Esophagus muscularis mucosa (tissue), 4 donors: ENCODE measurements around the gene MMS19. TPM values are rescaled to one million over a fixed set of nuclear protein-coding genes. Genes with fewer than 3 reads are reported as not detected.
A peak's percentile ranks its signal among the peaks of the same experiment; 100 is the strongest.

Experiments used
- DNase-seq: peaks from one replicate; pipeline ENCODE4 v3.0.0-alpha.2; 2017; ENCODE audit errors: extremely low spot score
- H3K27ac ChIP-seq, 4 donors: fragments of 200-600 bp; sonication (generic); replicated peaks in 1 of 4; 1 replicate in 3 of 4; 2 replicates in 1 of 4; pipeline ENCODE4 v1.5.1; 2016 to 2019; ENCODE audit warnings: mild to moderate bottlenecking in 1 of 4
- H3K27me3 ChIP-seq, 4 donors: fragments of 200-600 bp; sonication (generic); one replicate each; pipeline versions ENCODE4 v1.5.1 to v1.6.0; 2016 to 2019
- H3K36me3 ChIP-seq, 4 donors: fragments of 200-600 bp; sonication (generic); one replicate each; pipeline ENCODE4 v1.5.1; 2016 to 2019
- H3K4me1 ChIP-seq, 4 donors: fragments of 200-600 bp; sonication (generic); one replicate each; pipeline ENCODE4 v1.5.1; 2016 to 2019
- H3K4me3 ChIP-seq, 4 donors: fragments of 200-600 bp; sonication (generic); 1 replicate in 2 of 4; 2 replicates in 2 of 4; pipeline ENCODE4 v1.5.1; 2016 to 2019; ENCODE audit warnings: mild to moderate bottlenecking in 4 of 4, moderate library complexity in 1 of 4
- H3K9me3 ChIP-seq, 4 donors: fragments of 200-600 bp; sonication (generic); 1 replicate in 3 of 4; 2 replicates in 1 of 4; pipeline ENCODE4 v1.5.1; 2016 to 2019
- CTCF ChIP-seq, 3 experiments: fragments of 200-600 bp in 2 of 3; fragments of 450-650 bp in 1 of 3; sonication (generic) in 2 of 3; IDR thresholded peaks; one replicate each; pipeline ENCODE4 v1.5.1; 2017 to 2019; ENCODE audit warnings: antibody characterized with exemption in 3 of 3, mild to moderate bottlenecking in 2 of 3, moderate library complexity in 1 of 3
- EP300 ChIP-seq: sonication (generic); formaldehyde crosslinking; IDR thresholded peaks from one replicate; pipeline ENCODE4 v1.6.1; 2017; ENCODE audit warnings: antibody characterized with exemption
- POLR2A ChIP-seq: fragments of 450-650 bp; IDR thresholded peaks from one replicate; pipeline ENCODE4 v1.6.1; 2017; ENCODE audit warnings: antibody characterized with exemption, moderate library complexity, mild to moderate bottlenecking, low read depth
- POLR2AphosphoS5 ChIP-seq, 2 donors: sonication (generic); formaldehyde crosslinking; IDR thresholded peaks; one replicate each; pipeline ENCODE4 v1.6.1; 2017; ENCODE audit warnings: antibody characterized with exemption in 2 of 2
- WGBS: methylation state at CpG from one replicate; pipeline ENCODE4 v1.1.5; 2018; 5-methylcytosine and 5-hydroxymethylcytosine counted together
- intact Hi-C: fragments of 100-400 bp; cut with DNase I; formaldehyde crosslinking; loops from one replicate; pipeline ENCODE4 v1.15.1; 2023
- total RNA-seq, 4 donors: library from RNA; depleted of rRNA; stranded (reverse); fragments of >200 nt; gene quantifications; one replicate each; pipeline versions ENCODE4 v1.1.0 to v1.2.1, GENCODE V29; 2016

Gene MMS19
- total RNA-seq, 4 donors from 2014 or later, result 46.9 to 51.4 (median 48.6) TPM

- DNase-seq, result no peak
- no peak overlapping the region for H3K4me3 ChIP-seq
- peaks cover 14 to 43% (median 28%) of the 10 kb centered on the region in 4 donors for H3K4me1 ChIP-seq
- H3K36me3 ChIP-seq, result peaks cover 25 to 83% (median 68%) of the 10 kb centered on the region in 4 donors
- no peaks in the 10 kb centered on the region for H3K27me3 ChIP-seq
- 72% methylated on average over 3 of the region's 3 CpGs for WGBS
- intact Hi-C loops, result no loop called here
- H3K27ac ChIP-seq, result peak overlapping the region in 1 of 4 donors; percentile 23
- TF ChIP-seq CTCF (IDR thresholded peaks at IDR 0.05) (no peak), POLR2A (no peak), POLR2AphosphoS5 (IDR thresholded peaks at IDR 0.05) (no peak), EP300 (no peak)
- H3K9me3 ChIP-seq, result no peaks in the 10 kb centered on the region
Measured at GRCh38 chr10:97454330-97455036, 43.7 kb downstream of the MMS19 start.

- TF ChIP-seq CTCF (IDR thresholded peaks at IDR 0.05), result no peak
- TF ChIP-seq POLR2AphosphoS5 (IDR thresholded peaks at IDR 0.05), result no peak
- no peak for TF ChIP-seq POLR2A
- no peak for TF ChIP-seq EP300
- Histone ChIP-seq H3K9me3 (no peaks in the 10 kb centered on the region), H3K4me3 (no peak overlapping the region), H3K27ac (no peak overlapping the region), H3K4me1 (peaks cover 24 to 64% (median 43%) of the 10 kb centered on the region in 4 donors), H3K27me3 (no peaks in the 10 kb centered on the region), H3K36me3 (peaks cover 19 to 62% (median 47%) of the 10 kb centered on the region in 4 donors)
- DNase-seq, result no peak
- intact Hi-C loops, result no loop called here
- 93% methylated on average over 6 of the region's 6 CpGs for WGBS
Measured at GRCh38 chr10:97452352-97452751, 45.9 kb downstream of the MMS19 start.

GRCh38 chr10:97451605-97452004, 46.6 kb downstream of the MMS19 start:
- Histone ChIP-seq H3K36me3 (peaks cover 11 to 54% (median 40%) of the 10 kb centered on the region in 4 donors), H3K4me1 (peaks cover 32 to 72% (median 51%) of the 10 kb centered on the region in 4 donors), H3K27me3 (no peaks in the 10 kb centered on the region), H3K9me3 (no peaks in the 10 kb centered on the region), H3K4me3 (no peak overlapping the region), H3K27ac (no peak overlapping the region)
- no peak for TF ChIP-seq CTCF (IDR thresholded peaks at IDR 0.05)
- no peak for TF ChIP-seq EP300
- TF ChIP-seq POLR2A, result no peak
- TF ChIP-seq POLR2AphosphoS5 (IDR thresholded peaks at IDR 0.05), result no peak
- no peak for DNase-seq
- WGBS, result 96% methylated on average over 10 of the region's 17 CpGs
- intact Hi-C loops, result no loop called here

GRCh38 chr10:97450828-97451227, 47.4 kb downstream of the MMS19 start:
- Histone ChIP-seq H3K36me3 (peaks cover 3 to 47% (median 32%) of the 10 kb centered on the region in 4 donors), H3K27me3 (no peaks in the 10 kb centered on the region), H3K9me3 (no peaks in the 10 kb centered on the region), H3K4me3 (no peak overlapping the region), H3K4me1 (peaks cover 33 to 75% (median 55%) of the 10 kb centered on the region in 4 donors), H3K27ac (no peak overlapping the region)
- intact Hi-C loops, result no loop called here
- 17% methylated on average over 1 of the region's 2 CpGs for WGBS
- no peak for TF ChIP-seq EP300
- peak in 1 of 2 donors; percentile 4 for TF ChIP-seq POLR2AphosphoS5 (IDR thresholded peaks at IDR 0.05)
- no peak for TF ChIP-seq POLR2A
- no peak for TF ChIP-seq CTCF (IDR thresholded peaks at IDR 0.05)
- DNase-seq, result no peak
